Measurements from ENCODE around the gene HIP1. TPM values are rescaled to one million over a fixed set of nuclear protein-coding genes. Genes with fewer than 3 reads are reported as not detected.
A peak's percentile ranks its signal among the peaks of the same experiment; 100 is the strongest.
"Not testable (repeated sequence)": the region's sequence is repeated elsewhere in the genome, so short reads cannot be mapped to it uniquely, and the experiment has no call there.

Gene HIP1
- total RNA-seq, 1 donor = 21.2 TPM

DNA sequence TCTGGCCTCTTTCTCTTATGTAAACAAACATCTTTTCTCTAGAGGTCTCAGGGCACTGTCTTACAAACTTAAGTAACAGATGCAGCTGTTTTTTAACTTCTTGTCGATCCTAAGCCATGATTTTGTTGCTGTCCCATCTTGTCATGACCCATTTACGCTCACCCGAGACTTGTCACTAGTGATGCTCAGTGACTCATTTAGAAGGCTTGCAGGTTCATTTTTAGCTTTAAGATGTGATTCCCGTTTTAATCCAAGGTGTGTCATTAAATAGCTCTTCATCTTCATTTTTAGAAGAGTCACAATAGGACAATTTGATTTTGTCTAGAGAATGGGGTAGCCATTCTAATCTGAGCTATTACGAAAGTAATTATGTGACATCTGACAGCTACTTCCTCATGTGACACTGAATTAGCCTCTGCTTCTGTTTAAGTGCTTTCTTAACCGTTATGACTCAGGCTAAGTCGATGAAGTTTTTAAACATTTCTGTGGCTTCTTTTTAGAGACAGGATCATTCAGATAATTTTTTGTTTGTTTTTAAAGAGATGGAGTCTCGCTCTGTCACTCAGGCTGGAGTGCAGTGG is 203.9 kb downstream of the HIP1 start:
- peak; percentile 85 for DNase-seq (ENCODE audit: low read depth)
- no peak overlapping the region for H3K4me3 ChIP-seq (ENCODE audit: low read depth, low read length)
- no peak for TF ChIP-seq CTCF (IDR thresholded peaks at IDR 0.05; ENCODE audit: insufficient read depth, low read depth, low read length)

GRCh38 chr7:75533926-75534325 is 204.8 kb downstream of the HIP1 start:
- DNase-seq (ENCODE audit: low read depth) = no peak
- no peak overlapping the region for H3K4me3 ChIP-seq (ENCODE audit: low read depth, low read length)
- no peak for TF ChIP-seq CTCF (IDR thresholded peaks at IDR 0.05; ENCODE audit: insufficient read depth, low read depth, low read length)

DNA sequence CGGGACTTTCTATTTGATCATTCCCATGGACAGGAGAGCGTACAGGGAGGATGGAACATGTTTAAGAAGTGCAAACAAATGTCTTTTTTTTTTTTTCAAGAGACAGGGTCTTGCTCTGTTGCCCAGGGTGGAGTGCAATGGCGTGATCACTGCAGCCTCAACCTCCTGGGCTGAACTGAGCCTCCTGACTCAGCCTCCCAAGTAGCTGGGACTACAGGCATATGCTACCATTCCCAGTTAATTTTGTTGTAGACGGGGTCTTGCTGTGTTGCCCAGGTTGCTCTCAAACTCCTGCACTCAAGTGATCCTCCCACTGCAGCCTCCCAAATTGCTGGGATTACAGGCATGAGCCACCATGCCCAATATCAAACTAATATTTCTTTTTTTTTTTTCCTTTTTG is 206.1 kb downstream of the HIP1 start:
- no peak for TF ChIP-seq CTCF (IDR thresholded peaks at IDR 0.05; ENCODE audit: insufficient read depth, low read depth, low read length)
- DNase-seq (ENCODE audit: low read depth) = no peak
- H3K4me3 ChIP-seq (ENCODE audit: low read depth, low read length) = no peak overlapping the region

- H3K4me3 ChIP-seq (ENCODE audit: low read depth, low read length) = no peak overlapping the region
- no peak for DNase-seq (ENCODE audit: low read depth)
- no peak for TF ChIP-seq CTCF (IDR thresholded peaks at IDR 0.05; ENCODE audit: insufficient read depth, low read depth, low read length)
Observed at GRCh38 chr7:75531359-75531821, 207.4 kb downstream of the HIP1 start.

- peak overlapping the region; percentile 86 for H3K4me3 ChIP-seq (ENCODE audit: low read depth, low read length)
- not testable (repeated sequence) for DNase-seq (ENCODE audit: low read depth)
Observed at GRCh38 chr7:75527224-75527722, 211.5 kb downstream of the HIP1 start.

DNA sequence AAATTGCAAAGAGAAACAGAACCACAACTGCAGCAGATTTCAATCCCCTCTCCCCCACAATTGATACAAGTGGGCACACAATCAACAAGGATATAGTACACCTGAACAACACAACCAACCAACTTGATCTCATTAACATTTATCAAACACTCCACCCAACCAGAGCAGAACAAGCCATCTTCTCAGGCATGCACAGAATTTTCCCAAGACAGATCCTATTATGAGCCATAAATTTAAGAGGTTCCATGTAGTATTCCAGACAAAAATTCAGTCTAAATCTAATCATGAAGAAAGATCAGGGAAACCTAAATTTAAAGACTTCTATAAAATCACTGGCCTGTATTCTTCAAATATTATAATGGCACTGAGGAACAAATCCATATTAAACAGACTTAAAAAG is 217.0 kb downstream of the HIP1 start:
- not testable (repeated sequence) for H3K4me3 ChIP-seq (ENCODE audit: low read depth, low read length)

DNA sequence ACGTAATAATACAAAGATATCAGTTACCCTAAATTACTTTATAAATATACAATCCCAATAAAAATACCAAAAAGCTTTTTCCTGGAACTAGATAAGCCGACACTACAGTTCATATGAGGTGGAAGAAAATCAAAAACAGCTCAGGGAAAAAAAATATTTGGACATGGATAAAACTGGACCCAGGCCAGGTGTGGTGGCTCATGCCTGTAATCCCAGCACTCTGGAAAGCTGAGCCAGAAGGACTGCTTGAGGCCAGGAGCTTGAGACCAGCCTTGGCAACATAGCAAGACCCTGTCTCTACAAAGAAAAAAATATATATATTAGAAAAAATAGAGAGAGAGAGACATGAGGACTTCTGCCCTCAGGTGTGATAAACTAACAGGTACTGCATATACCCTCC is 219.9 kb downstream of the HIP1 start:
- not testable (repeated sequence) for DNase-seq (ENCODE audit: low read depth); H3K4me3 ChIP-seq (ENCODE audit: low read depth, low read length)

More for the DNA sequence above, 217.0 kb downstream of the HIP1 start:
- not testable (repeated sequence) for DNase-seq (ENCODE audit: low read depth)

- H3K4me3 ChIP-seq (ENCODE audit: low read depth, low read length); DNase-seq (ENCODE audit: low read depth): not testable (repeated sequence)
Observed at GRCh38 chr7:75509033-75509432, 229.7 kb downstream of the HIP1 start.

GRCh38 chr7:75492020-75492419 is 246.7 kb downstream of the HIP1 start, which contains the start of gene SPDYE5:
Gene SPDYE5 (plus strand): TSS chr7:75492320. CDS start chr7:75494048, 1,728 bp downstream.
- DNase-seq (ENCODE audit: low read depth); H3K4me3 ChIP-seq (ENCODE audit: low read depth, low read length): not testable (repeated sequence)

- peak; percentile 91 for DNase-seq (ENCODE audit: low read depth)
- H3K4me3 ChIP-seq (ENCODE audit: low read depth, low read length) = peak within 1 kb of the TSS; percentile 67
Observed at GRCh38 chr7:75485979-75486643, 252.6 kb downstream of the HIP1 start, which contains the start of gene POM121C. Gene POM121C (minus strand): TSS chr7:75486299. CDS start chr7:75441496, 44,803 bp downstream.

DNA sequence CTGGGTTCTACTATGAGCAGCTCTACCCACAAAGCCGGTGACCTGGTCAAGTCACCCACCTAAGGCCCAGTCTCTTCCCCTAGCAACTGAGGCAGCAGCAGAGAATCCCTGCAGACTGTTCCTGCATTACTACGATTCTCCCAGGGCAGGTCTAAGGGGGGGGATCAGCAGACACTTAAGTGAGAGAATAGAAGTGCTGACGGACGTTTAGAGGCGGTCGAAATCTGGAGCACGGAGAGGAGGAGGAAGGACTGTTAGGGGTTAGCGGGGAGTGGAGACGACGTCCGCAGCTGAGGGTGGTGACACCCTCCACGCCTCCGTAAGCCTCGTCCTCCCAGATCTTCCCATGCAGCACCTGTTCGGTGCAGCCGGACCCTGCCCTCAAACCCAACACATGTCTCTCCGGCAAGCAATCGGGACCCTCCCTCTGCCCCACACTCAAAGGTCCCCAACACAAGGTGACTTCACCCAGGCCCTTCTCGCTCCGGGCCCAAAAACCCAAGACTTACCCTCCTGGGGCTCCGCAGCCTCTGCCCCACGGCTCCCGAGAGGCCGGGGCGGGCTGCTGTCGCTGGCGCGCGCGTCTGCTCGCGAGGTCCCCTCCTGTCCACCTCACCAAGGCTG is 253.3 kb downstream of the HIP1 start:
- DNase-seq (ENCODE audit: low read depth) = peak; percentile 3
- H3K4me3 ChIP-seq (ENCODE audit: low read depth, low read length) = peak overlapping the region; percentile 67

Data from fibroblast of villous mesenchyme (primary cell).